ENCODE data around the gene PITPNC1. TPM values are rescaled to one million over a fixed set of nuclear protein-coding genes. Genes with fewer than 3 reads are reported as not detected.

PITPNC1 gene
- total and polyA plus RNA-seq, 4 experiments from 2014 or later = 68.4 to 124 (median 89.9) TPM

- H3K4me1 ChIP-seq (ENCODE audit: insufficient read depth, low read length) = no peaks in the 10 kb centered on the region
- peak; percentile 57 to 63 (median 62) for DNase-seq
- intact Hi-C loops (cut with micrococcal nuclease) = loop anchor here (1.0 to 5.0 kb wide), 3 partner anchors 87 to 315 kb away; no protein-coding TSS in a partner anchor
- ChIA-PET POLR2A (ENCODE audit: partially characterized antibody) (interaction anchor here (0.9 to 1.4 kb wide), 2 partner anchors 215 to 315 kb away, joined by 3 to 5 read pairs; no protein-coding TSS in a partner anchor), CTCF (ENCODE audit: partially characterized antibody) (interaction anchor here (0.6 to 6.9 kb wide), 9 partner anchors 10 to 336 kb away, joined by 3 to 150 read pairs (median 4); partner anchors contain the start of genes NOL11 and PITPNC1)
- peaks cover 0 to 4% (median 3%) of the 10 kb centered on the region in 4 donors for H3K4me1 Mint-ChIP-seq
- peaks cover 8% of the 10 kb centered on the region for H3K36me3 ChIP-seq (ENCODE audit: insufficient read depth, low read length)
- peaks cover 21 to 53% of the 10 kb centered on the region in 2 donors for H3K36me3 Mint-ChIP-seq
- H3K4me3 Mint-ChIP-seq = no peak overlapping the region
- H3K9me3 ChIP-seq (ENCODE audit: control insufficient read depth in 1 of 2, low read length in 2 of 2) = no peaks in the 10 kb centered on the region
- no peak overlapping the region for H3K27ac ChIP-seq (ENCODE audit: low read depth, low read length)
- H3K9me3 Mint-ChIP-seq = no peaks in the 10 kb centered on the region
- no peaks in the 10 kb centered on the region for H3K27me3 Mint-ChIP-seq
- H3K27ac Mint-ChIP-seq = peak overlapping the region in 2 of 7 donors; percentile 47 to 54
- no peak overlapping the region for H3K4me3 ChIP-seq (ENCODE audit: low read length in 2 of 2)
- no peaks in the 10 kb centered on the region for H3K27me3 ChIP-seq (ENCODE audit: insufficient read depth, low read length)
These were observed 312.6 kb downstream of the PITPNC1 start for GRCh38 chr17:67689534-67690177.

- H3K9me3 ChIP-seq (ENCODE audit: control insufficient read depth in 1 of 2, low read length in 2 of 2) = no peaks in the 10 kb centered on the region
- Mint-ChIP-seq H3K4me3 (no peak overlapping the region), H3K36me3 (peaks cover 28 to 35% of the 10 kb centered on the region in 2 donors), H3K9me3 (peaks cover 0 to 2% (median 0%) of the 10 kb centered on the region in 8 donors), H3K27ac (peak overlapping the region in 2 of 7 donors; percentile 42 to 76), H3K27me3 (no peaks in the 10 kb centered on the region), H3K4me1 (peaks cover 0 to 4% (median 2%) of the 10 kb centered on the region in 4 donors)
- no peaks in the 10 kb centered on the region for H3K36me3 ChIP-seq (ENCODE audit: insufficient read depth, low read length)
- H3K27me3 ChIP-seq (ENCODE audit: insufficient read depth, low read length) = no peaks in the 10 kb centered on the region
- H3K4me3 ChIP-seq (ENCODE audit: low read length in 2 of 2) = no peak overlapping the region
- ChIA-PET POLR2A (ENCODE audit: partially characterized antibody) (interaction anchor here (1.5 kb wide), 1 partner anchor 319 kb away, joined by 3 read pairs; no protein-coding TSS in a partner anchor), CTCF (ENCODE audit: partially characterized antibody) (interaction anchor here (4.3 kb wide), 1 partner anchor 319 kb away, joined by 24 read pairs; no protein-coding TSS in a partner anchor)
- DNase-seq = no peak
- intact Hi-C loops (cut with micrococcal nuclease) = no loop called here
- H3K4me1 ChIP-seq (ENCODE audit: insufficient read depth, low read length) = no peaks in the 10 kb centered on the region
- H3K27ac ChIP-seq (ENCODE audit: low read depth, low read length) = no peak overlapping the region
These were observed 316.7 kb downstream of the PITPNC1 start for GRCh38 chr17:67693811-67694210.

- peaks cover 28 to 32% of the 10 kb centered on the region in 2 donors for H3K36me3 Mint-ChIP-seq
- H3K27ac Mint-ChIP-seq = no peak overlapping the region
These were observed 319.3 kb downstream of the PITPNC1 start for GRCh38 chr17:67696347-67696746.

GRCh38 chr17:67696853-67697498 lies 319.9 kb downstream of the PITPNC1 start:
- intact Hi-C loops (cut with micrococcal nuclease) = no loop called here
- CTCF ChIA-PET (ENCODE audit: partially characterized antibody) = no interaction called here
- H3K4me1 ChIP-seq (ENCODE audit: insufficient read depth, low read length) = no peaks in the 10 kb centered on the region
- H3K27me3 ChIP-seq (ENCODE audit: insufficient read depth, low read length) = no peaks in the 10 kb centered on the region
- no peak overlapping the region for H3K27ac ChIP-seq (ENCODE audit: low read depth, low read length)
- no peak for DNase-seq
- no peaks in the 10 kb centered on the region for H3K9me3 ChIP-seq (ENCODE audit: control insufficient read depth in 1 of 2, low read length in 2 of 2)
- H3K4me3 ChIP-seq (ENCODE audit: low read length in 2 of 2) = no peak overlapping the region
- peak overlapping the region in 1 of 8 donors; percentile 49 for H3K4me3 Mint-ChIP-seq
- H3K36me3 ChIP-seq (ENCODE audit: insufficient read depth, low read length) = no peaks in the 10 kb centered on the region
- no peaks in the 10 kb centered on the region for H3K4me1 Mint-ChIP-seq
- POLR2A ChIA-PET (ENCODE audit: partially characterized antibody) = no interaction called here
- no peaks in the 10 kb centered on the region for H3K27me3 Mint-ChIP-seq
- H3K36me3 Mint-ChIP-seq = peaks cover 25 to 27% of the 10 kb centered on the region in 2 donors
- H3K9me3 Mint-ChIP-seq = peaks cover 0 to 5% (median 0%) of the 10 kb centered on the region in 8 donors
- peak overlapping the region in 2 of 7 donors; percentile 57 to 59 for H3K27ac Mint-ChIP-seq

More at GRCh38 chr17:67696347-67696746, 319.3 kb downstream of the PITPNC1 start:
- Mint-ChIP-seq H3K4me1 (no peaks in the 10 kb centered on the region), H3K9me3 (peaks cover 0 to 5% (median 0%) of the 10 kb centered on the region in 8 donors), H3K4me3 (no peak overlapping the region), H3K27me3 (no peaks in the 10 kb centered on the region)
- CTCF ChIA-PET (ENCODE audit: partially characterized antibody) = no interaction called here
- Histone ChIP-seq H3K27me3 (ENCODE audit: insufficient read depth, low read length) (no peaks in the 10 kb centered on the region), H3K4me3 (ENCODE audit: low read length in 2 of 2) (no peak overlapping the region), H3K27ac (ENCODE audit: low read depth, low read length) (no peak overlapping the region), H3K36me3 (ENCODE audit: insufficient read depth, low read length) (no peaks in the 10 kb centered on the region), H3K4me1 (ENCODE audit: insufficient read depth, low read length) (no peaks in the 10 kb centered on the region), H3K9me3 (ENCODE audit: control insufficient read depth in 1 of 2, low read length in 2 of 2) (no peaks in the 10 kb centered on the region)
- POLR2A ChIA-PET (ENCODE audit: partially characterized antibody) = no interaction called here
- intact Hi-C loops (cut with micrococcal nuclease) = no loop called here
- no peak for DNase-seq

GRCh38 chr17:67700037-67700724 lies 323.1 kb downstream of the PITPNC1 start:
- H3K36me3 ChIP-seq (ENCODE audit: insufficient read depth, low read length) = no peaks in the 10 kb centered on the region
- H3K4me1 ChIP-seq (ENCODE audit: insufficient read depth, low read length) = no peaks in the 10 kb centered on the region
- Mint-ChIP-seq H3K27ac (peak overlapping the region in 2 of 7 donors; percentile 14 to 70), H3K27me3 (no peaks in the 10 kb centered on the region), H3K36me3 (peaks cover 4 to 7% of the 10 kb centered on the region in 2 donors), H3K4me3 (no peak overlapping the region), H3K9me3 (peaks cover 0 to 5% (median 0%) of the 10 kb centered on the region in 8 donors), H3K4me1 (no peaks in the 10 kb centered on the region)
- DNase-seq = no peak
- intact Hi-C loops (cut with micrococcal nuclease) = no loop called here
- H3K4me3 ChIP-seq (ENCODE audit: low read length in 2 of 2) = no peak overlapping the region
- POLR2A ChIA-PET (ENCODE audit: partially characterized antibody) = interaction anchor here (0.8 kb wide), 1 partner anchor 17 kb away, joined by 4 read pairs; no protein-coding TSS in a partner anchor
- H3K27ac ChIP-seq (ENCODE audit: low read depth, low read length) = no peak overlapping the region
- H3K27me3 ChIP-seq (ENCODE audit: insufficient read depth, low read length) = no peaks in the 10 kb centered on the region
- CTCF ChIA-PET (ENCODE audit: partially characterized antibody) = interaction anchor here (1.1 to 2.0 kb wide), 3 partner anchors 10 to 341 kb away, joined by 4 read pairs; no protein-coding TSS in a partner anchor
- no peaks in the 10 kb centered on the region for H3K9me3 ChIP-seq (ENCODE audit: control insufficient read depth in 1 of 2, low read length in 2 of 2)

GRCh38 chr17:67700725-67701119 lies 323.6 kb downstream of the PITPNC1 start:
- Histone ChIP-seq H3K4me3 (ENCODE audit: low read length in 2 of 2) (no peak overlapping the region), H3K9me3 (ENCODE audit: control insufficient read depth in 1 of 2, low read length in 2 of 2) (no peaks in the 10 kb centered on the region), H3K36me3 (ENCODE audit: insufficient read depth, low read length) (no peaks in the 10 kb centered on the region), H3K27ac (ENCODE audit: low read depth, low read length) (no peak overlapping the region), H3K27me3 (ENCODE audit: insufficient read depth, low read length) (no peaks in the 10 kb centered on the region), H3K4me1 (ENCODE audit: insufficient read depth, low read length) (no peaks in the 10 kb centered on the region)
- intact Hi-C loops (cut with micrococcal nuclease) = no loop called here
- ChIA-PET CTCF (ENCODE audit: partially characterized antibody) (interaction anchor here (1.4 to 2.0 kb wide), 2 partner anchors 326 to 341 kb away, joined by 4 read pairs; no protein-coding TSS in a partner anchor), POLR2A (ENCODE audit: partially characterized antibody) (no interaction called here)
- no peak for DNase-seq
- H3K27me3 Mint-ChIP-seq = no peaks in the 10 kb centered on the region
- peaks cover 0 to 5% (median 0%) of the 10 kb centered on the region in 8 donors for H3K9me3 Mint-ChIP-seq
- no peak overlapping the region for H3K27ac Mint-ChIP-seq
- H3K4me3 Mint-ChIP-seq = no peak overlapping the region
- H3K36me3 Mint-ChIP-seq = peaks cover 4 to 7% of the 10 kb centered on the region in 2 donors
- H3K4me1 Mint-ChIP-seq = no peaks in the 10 kb centered on the region

Data from CD4-positive, alpha-beta memory T cell (primary cell).